A549 (cell line): Measurements from ENCODE around the gene OR10G8. TPM values are rescaled to one million over a fixed set of nuclear protein-coding genes. Genes with fewer than 3 reads are reported as not detected.
"Not testable (repeated sequence)": the region's sequence is repeated elsewhere in the genome, so short reads cannot be mapped to it uniquely, and the experiment has no call there.

Source experiments
- ATAC-seq, 2 experiments: fragments of 200-7000 bp in 1 of 2; fragments of >200 bp in 1 of 2; cut with Nextera tagmentation in 1 of 2; cut with Tn5 transposase in 1 of 2; 3 replicates each; pipeline versions ENCODE4 v1.8.0 to v1.9.1; 2018 to 2020; ENCODE audit warnings: mild to moderate bottlenecking in 1 of 2, moderate library complexity in 1 of 2
- CTCF ChIA-PET: fragments of 300-600 bp; sonication (Branson Sonifier 250); formaldehyde crosslinking; extraction: SDS; loops from one replicate; lab custom pipeline; 2021; ENCODE audit warnings: antibody characterized with exemption, inconsistent platforms; lab: Yijun Ruan, JAX
- POLR2A ChIA-PET: fragments of 350-600 bp; formaldehyde crosslinking; extraction: SDS; loops from one replicate; lab custom pipeline; 2021; ENCODE audit warnings: antibody characterized with exemption, inconsistent platforms; lab: Yijun Ruan, JAX
- DNase-seq, 2 experiments: peaks; one replicate each; pipeline versions ENCODE4 v3.0.0 to v3.0.0-alpha.2; 2011 to 2016; ENCODE audit warnings: low read depth in 1 of 2, low spot score in 1 of 2
- FAIRE-seq: peaks from 2 replicates; lab custom pipeline; 2011; peaks lifted over from hg19 to GRCh38; lab: Jason Lieb, UNC
- H3K27ac ChIP-seq, 2 experiments: fragments of >200 bp; sonication (Bioruptor Twin); formaldehyde crosslinking; 3 replicates each; pipeline ENCODE4 v1.5.1; 2016 to 2017
- H3K4me1 ChIP-seq: fragments of >200 bp; sonication (Bioruptor Twin); formaldehyde crosslinking; 3 replicates; pipeline ENCODE4 v1.6.1; 2016
- H3K4me2 ChIP-seq: fragments of >200 bp; sonication (Bioruptor Twin); formaldehyde crosslinking; 3 replicates; pipeline ENCODE4 v1.6.1; 2016
- H3K4me3 ChIP-seq: fragments of >200 bp; sonication (Bioruptor Twin); formaldehyde crosslinking; 3 replicates; pipeline ENCODE4 v1.5.1; 2016
- H3K9me3 ChIP-seq: fragments of >200 bp; sonication (Bioruptor Twin); formaldehyde crosslinking; 3 replicates; pipeline ENCODE4 v1.6.1; 2016
- BHLHE40 ChIP-seq: IDR thresholded peaks from 2 replicates; pipeline ENCODE4 v1.6.1; 2012; ENCODE audit warnings: low read depth, low read length, inconsistent platforms
- CBX2 ChIP-seq: fragments of 200-600 bp; sonication (generic); IDR thresholded peaks from 2 replicates; pipeline ENCODE4 v1.6.1; 2016; ENCODE audit warnings: low read depth, mild to moderate bottlenecking, borderline replicate concordance
- CHD2 ChIP-seq: fragments of 150-350 bp; IDR thresholded peaks from 2 replicates; pipeline ENCODE4 v1.6.1; 2014; ENCODE audit warnings: low read length; ENCODE audit not compliant: partially characterized antibody
- CTCF ChIP-seq: fragments of >200 bp; sonication (Bioruptor Twin); formaldehyde crosslinking; IDR thresholded peaks from 3 replicates; pipeline ENCODE4 v1.5.1; 2016
- EHF ChIP-seq: fragments of 250-450 bp; sonication (Bioruptor Pico); IDR thresholded peaks from 2 replicates; pipeline ENCODE4 v1.5.0; 2020; ENCODE audit warnings: mild to moderate bottlenecking
- EP300 ChIP-seq, 2 experiments: fragments of >200 bp; sonication (Bioruptor Twin); formaldehyde crosslinking; IDR thresholded peaks; 2 replicates in 1 of 2; 3 replicates in 1 of 2; pipeline ENCODE4 v1.6.1; 2016 to 2017
- FOSB ChIP-seq: fragments of 250-450 bp; sonication (Bioruptor Pico); IDR thresholded peaks from 2 replicates; pipeline ENCODE4 v1.5.0; 2020; ENCODE audit warnings: mild to moderate bottlenecking, moderate library complexity
- GATA3 ChIP-seq: IDR thresholded peaks from 2 replicates; pipeline ENCODE4 v1.6.1; 2012; ENCODE audit warnings: borderline replicate concordance
- HDAC2 ChIP-seq: fragments of 200-600 bp; sonication (generic); IDR thresholded peaks from 2 replicates; pipeline ENCODE4 v1.6.1; 2016
- HEYL ChIP-seq: fragments of 250-450 bp; sonication (Bioruptor Pico); IDR thresholded peaks from 2 replicates; pipeline ENCODE4 v1.8.0; 2021; ENCODE audit warnings: mild to moderate bottlenecking, moderate library complexity
- HOXA7 ChIP-seq: fragments of 250-450 bp; sonication (Bioruptor Pico); IDR thresholded peaks from 2 replicates; pipeline ENCODE4 v1.5.0; 2020; ENCODE audit warnings: mild to moderate bottlenecking, moderate library complexity
- MAFK ChIP-seq: fragments of 450-650 bp; IDR thresholded peaks from 2 replicates; pipeline ENCODE4 v1.6.1; 2014; ENCODE audit not compliant: partially characterized antibody
- NFE2L2 ChIP-seq: fragments of 150-350 bp; conservative IDR thresholded peaks from 2 replicates; pipeline ENCODE4 v1.6.1; 2014; ENCODE audit warnings: low read length
- NR3C1 ChIP-seq: fragments of >200 bp; sonication (Bioruptor Twin); formaldehyde crosslinking; IDR thresholded peaks from 3 replicates; pipeline ENCODE4 v1.6.1; 2017
- POLR2A ChIP-seq: IDR thresholded peaks from 2 replicates; pipeline ENCODE4 v1.6.1; 2012; ENCODE audit warnings: mild to moderate bottlenecking, low read length
- RAD21 ChIP-seq, 2 experiments: fragments of >200 bp in 1 of 2; sonication (Bioruptor Twin) in 1 of 2; formaldehyde crosslinking in 1 of 2; IDR thresholded peaks in 1 of 2; conservative IDR thresholded peaks in 1 of 2; 2 replicates in 1 of 2; 3 replicates in 1 of 2; pipeline ENCODE4 v1.6.1; 2012 to 2018; ENCODE audit warnings: inconsistent platforms in 1 of 2
- RCOR1 ChIP-seq: fragments of 150-350 bp; IDR thresholded peaks from 2 replicates; pipeline ENCODE4 v1.6.1; 2014; ENCODE audit warnings: antibody characterized with exemption, low read length, low read depth
- SREBF2 ChIP-seq: fragments of 450-650 bp; IDR thresholded peaks from 2 replicates; pipeline ENCODE4 v1.6.1; 2014; ENCODE audit warnings: mild to moderate bottlenecking, moderate library complexity
- ZC3H11A ChIP-seq: fragments of 450-650 bp; IDR thresholded peaks from 2 replicates; pipeline ENCODE4 v1.6.1; 2014; ENCODE audit warnings: antibody characterized with exemption, mild to moderate bottlenecking
- ZFP36 ChIP-seq: fragments of 450-650 bp; IDR thresholded peaks from 2 replicates; pipeline ENCODE4 v1.6.1; 2014; ENCODE audit warnings: borderline replicate concordance; ENCODE audit not compliant: partially characterized antibody
- ZSCAN20 ChIP-seq: fragments of 250-450 bp; sonication (Bioruptor Pico); IDR thresholded peaks from 2 replicates; pipeline ENCODE4 v1.8.0; 2022; ENCODE audit warnings: mild to moderate bottlenecking, moderate library complexity
- WGBS: methylation state at CpG from one replicate; pipeline ENCODE4 v1.1.6; 2017; ENCODE audit errors: missing lambda C conversion rate; 5-methylcytosine and 5-hydroxymethylcytosine counted together
- polyA plus RNA-seq, 4 experiments: library from polyadenylated mRNA; depleted of rRNA in 3 of 4; stranded (reverse); fragments of >200 nt; fragmentation: RNase III in 1 of 4; extraction: RNeasy Plus Mini Kit Qiagen cat#74134 plus additional on column Dnase treatment in 1 of 4; gene quantifications; 2 replicates in 3 of 4; 3 replicates in 1 of 4; pipeline ENCODE4 v1.2.3, GENCODE V29; 2011 to 2017
- TF ChIP-seq, protein P1 (sequence below): fragments of 250-450 bp; sonication (Bioruptor Pico); IDR thresholded peaks from 2 replicates; pipeline ENCODE4 v1.5.0; 2021; ENCODE audit warnings: mild to moderate bottlenecking, moderate library complexity, borderline replicate concordance
- TF ChIP-seq, protein P2 (sequence below): fragments of 150-350 bp; IDR thresholded peaks from 2 replicates; pipeline ENCODE4 v1.6.1; 2014; ENCODE audit warnings: low read depth, mild to moderate bottlenecking, low read length
- TF ChIP-seq, protein P3 (sequence below): fragments of >200 bp; sonication (Bioruptor Twin); formaldehyde crosslinking; IDR thresholded peaks from 3 replicates; pipeline ENCODE4 v1.6.1; 2016
- TF ChIP-seq, protein P4 (sequence below): IDR thresholded peaks from 2 replicates; pipeline ENCODE4 v1.6.1; 2012; ENCODE audit warnings: low read depth, borderline replicate concordance

Gene OR10G8
- polyA plus RNA-seq, 2 of the 4 experiments (the other 2 are of a cell fraction): not detected

DNA sequence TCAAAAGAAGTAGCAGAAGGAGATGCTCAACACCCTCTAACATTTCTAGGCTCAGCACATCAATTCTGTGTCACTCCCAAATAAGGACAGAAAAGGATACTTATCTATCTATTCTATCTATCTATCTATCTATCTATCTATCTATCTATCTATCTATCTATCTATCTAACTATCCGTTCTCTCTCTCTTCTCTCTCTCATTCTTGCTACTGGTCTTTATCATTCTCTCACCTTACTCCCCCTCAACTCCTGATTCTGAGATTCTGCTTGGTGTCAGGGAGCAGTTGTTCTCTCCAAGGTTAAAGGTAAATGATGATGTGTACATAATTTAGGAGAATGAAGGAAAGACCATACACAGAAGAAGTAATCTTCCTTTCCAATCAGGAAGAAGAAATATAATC is 31.5 kb upstream of the OR10G8 start, which contains the start of gene OR10G6:
Gene OR10G6, minus strand, starts transcription at position 43 of the 400 bp plus-strand sequence. Its CDS starts 0 bp downstream, at position 43.
- FAIRE-seq: no peak
- TF ChIP-seq ZC3H11A: no peak
- TF ChIP-seq POLR2A: no peak
- TF ChIP-seq, protein P1, sequence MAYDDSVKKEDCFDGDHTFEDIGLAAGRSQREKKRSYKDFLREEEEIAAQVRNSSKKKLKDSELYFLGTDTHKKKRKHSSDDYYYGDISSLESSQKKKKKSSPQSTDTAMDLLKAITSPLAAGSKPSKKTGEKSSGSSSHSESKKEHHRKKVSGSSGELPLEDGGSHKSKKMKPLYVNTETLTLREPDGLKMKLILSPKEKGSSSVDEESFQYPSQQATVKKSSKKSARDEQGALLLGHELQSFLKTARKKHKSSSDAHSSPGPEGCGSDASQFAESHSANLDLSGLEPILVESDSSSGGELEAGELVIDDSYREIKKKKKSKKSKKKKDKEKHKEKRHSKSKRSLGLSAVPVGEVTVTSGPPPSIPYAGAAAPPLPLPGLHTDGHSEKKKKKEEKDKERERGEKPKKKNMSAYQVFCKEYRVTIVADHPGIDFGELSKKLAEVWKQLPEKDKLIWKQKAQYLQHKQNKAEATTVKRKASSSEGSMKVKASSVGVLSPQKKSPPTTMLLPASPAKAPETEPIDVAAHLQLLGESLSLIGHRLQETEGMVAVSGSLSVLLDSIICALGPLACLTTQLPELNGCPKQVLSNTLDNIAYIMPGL (CRISPR knock-in tag): no peak
- no peak for TF ChIP-seq EHF (CRISPR knock-in tag)
- no peak for TF ChIP-seq NFE2L2
- TF ChIP-seq, protein P2, sequence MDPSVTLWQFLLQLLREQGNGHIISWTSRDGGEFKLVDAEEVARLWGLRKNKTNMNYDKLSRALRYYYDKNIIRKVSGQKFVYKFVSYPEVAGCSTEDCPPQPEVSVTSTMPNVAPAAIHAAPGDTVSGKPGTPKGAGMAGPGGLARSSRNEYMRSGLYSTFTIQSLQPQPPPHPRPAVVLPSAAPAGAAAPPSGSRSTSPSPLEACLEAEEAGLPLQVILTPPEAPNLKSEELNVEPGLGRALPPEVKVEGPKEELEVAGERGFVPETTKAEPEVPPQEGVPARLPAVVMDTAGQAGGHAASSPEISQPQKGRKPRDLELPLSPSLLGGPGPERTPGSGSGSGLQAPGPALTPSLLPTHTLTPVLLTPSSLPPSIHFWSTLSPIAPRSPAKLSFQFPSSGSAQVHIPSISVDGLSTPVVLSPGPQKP: no peak
- TF ChIP-seq HOXA7 (CRISPR knock-in tag): no peak
- TF ChIP-seq CBX2: no peak
- no peak for TF ChIP-seq CTCF
- TF ChIP-seq, protein P3, sequence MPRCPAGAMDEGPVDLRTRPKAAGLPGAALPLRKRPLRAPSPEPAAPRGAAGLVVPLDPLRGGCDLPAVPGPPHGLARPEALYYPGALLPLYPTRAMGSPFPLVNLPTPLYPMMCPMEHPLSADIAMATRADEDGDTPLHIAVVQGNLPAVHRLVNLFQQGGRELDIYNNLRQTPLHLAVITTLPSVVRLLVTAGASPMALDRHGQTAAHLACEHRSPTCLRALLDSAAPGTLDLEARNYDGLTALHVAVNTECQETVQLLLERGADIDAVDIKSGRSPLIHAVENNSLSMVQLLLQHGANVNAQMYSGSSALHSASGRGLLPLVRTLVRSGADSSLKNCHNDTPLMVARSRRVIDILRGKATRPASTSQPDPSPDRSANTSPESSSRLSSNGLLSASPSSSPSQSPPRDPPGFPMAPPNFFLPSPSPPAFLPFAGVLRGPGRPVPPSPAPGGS: no peak
- TF ChIP-seq EP300 (IDR thresholded peaks at IDR 0.05): no peak
- no peak for TF ChIP-seq CHD2
- no peak for TF ChIP-seq HDAC2
- Histone ChIP-seq H3K27ac (no peak within 1 kb of the TSS), H3K4me2 (no peak within 1 kb of the TSS), H3K4me3 (no peak within 1 kb of the TSS), H3K9me3 (no peaks in the 10 kb centered on the region), H3K4me1 (no peaks in the 10 kb centered on the region)
- POLR2A ChIA-PET: no interaction called here
- CTCF ChIA-PET: no interaction called here
- no peak for ATAC-seq
- WGBS: 0% methylated on average over 1 of the region's 1 CpG
- DNase-seq: no peak

GRCh38 chr11:124012697-124013096 is 13.9 kb upstream of the OR10G8 start, which contains the start of gene OR10G4:
OR10G4 (plus strand) TSS chr11:124012997; CDS start chr11:124015575, 2,578 bp downstream.
- ATAC-seq: no peak
- no peak within 1 kb of the TSS for H3K4me3 ChIP-seq
- CTCF ChIA-PET: no interaction called here
- FAIRE-seq: no peak
- 2% methylated on average over 2 of the region's 2 CpGs for WGBS
- H3K4me1 ChIP-seq: no peaks in the 10 kb centered on the region
- H3K27ac ChIP-seq: no peak within 1 kb of the TSS
- H3K4me2 ChIP-seq: no peak within 1 kb of the TSS
- no peaks in the 10 kb centered on the region for H3K9me3 ChIP-seq
- DNase-seq: no peak
- TF ChIP-seq HEYL (no peak), MAFK (no peak), NFE2L2 (no peak), ZSCAN20 (CRISPR knock-in tag) (no peak), BHLHE40 (no peak), GATA3 (no peak), RAD21 (conservative IDR thresholded peaks at IDR 0.05 in 1 of 2, IDR thresholded peaks at IDR 0.05 in 1 of 2) (no peak), ZFP36 (no peak), FOSB (CRISPR knock-in tag) (no peak), HDAC2 (no peak), HOXA7 (CRISPR knock-in tag) (no peak), RCOR1 (no peak), SREBF2 (no peak), NR3C1 (no peak)
- TF ChIP-seq, protein P4, sequence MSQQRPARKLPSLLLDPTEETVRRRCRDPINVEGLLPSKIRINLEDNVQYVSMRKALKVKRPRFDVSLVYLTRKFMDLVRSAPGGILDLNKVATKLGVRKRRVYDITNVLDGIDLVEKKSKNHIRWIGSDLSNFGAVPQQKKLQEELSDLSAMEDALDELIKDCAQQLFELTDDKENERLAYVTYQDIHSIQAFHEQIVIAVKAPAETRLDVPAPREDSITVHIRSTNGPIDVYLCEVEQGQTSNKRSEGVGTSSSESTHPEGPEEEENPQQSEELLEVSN: no peak
- POLR2A ChIA-PET: no interaction called here

DNA sequence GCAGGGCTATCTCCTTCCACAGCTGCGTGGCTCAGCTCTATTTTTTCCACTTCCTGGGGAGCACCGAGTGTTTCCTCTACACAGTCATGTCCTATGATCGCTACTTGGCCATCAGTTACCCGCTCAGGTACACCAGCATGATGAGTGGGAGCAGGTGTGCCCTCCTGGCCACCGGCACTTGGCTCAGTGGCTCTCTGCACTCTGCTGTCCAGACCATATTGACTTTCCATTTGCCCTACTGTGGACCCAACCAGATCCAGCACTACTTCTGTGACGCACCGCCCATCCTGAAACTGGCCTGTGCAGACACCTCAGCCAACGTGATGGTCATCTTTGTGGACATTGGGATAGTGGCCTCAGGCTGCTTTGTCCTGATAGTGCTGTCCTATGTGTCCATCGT is 10.8 kb upstream of the OR10G8 start:
- DNase-seq, H3K9me3 ChIP-seq, H3K4me1 ChIP-seq, H3K4me3 ChIP-seq, H3K4me2 ChIP-seq, H3K27ac ChIP-seq, FAIRE-seq, POLR2A ChIA-PET, CTCF ChIA-PET, ATAC-seq: not testable (repeated sequence)
- no CpG with 5 or more reads among the region's 9 CpGs for WGBS
